CD4-positive, alpha-beta T cell treated with Interleukin-1 beta for 1 hour (primary cell): ENCODE data around the gene SYNJ2.
"Not testable (repeated sequence)": the region's sequence is repeated elsewhere in the genome, so short reads cannot be mapped to it uniquely, and the experiment has no call there.

Experiments used
- DNase-seq, 2 donors: peaks; one replicate each; pipeline ENCODE4 v3.0.0-alpha.2; 2020 to 2022

Gene SYNJ2, protein sequence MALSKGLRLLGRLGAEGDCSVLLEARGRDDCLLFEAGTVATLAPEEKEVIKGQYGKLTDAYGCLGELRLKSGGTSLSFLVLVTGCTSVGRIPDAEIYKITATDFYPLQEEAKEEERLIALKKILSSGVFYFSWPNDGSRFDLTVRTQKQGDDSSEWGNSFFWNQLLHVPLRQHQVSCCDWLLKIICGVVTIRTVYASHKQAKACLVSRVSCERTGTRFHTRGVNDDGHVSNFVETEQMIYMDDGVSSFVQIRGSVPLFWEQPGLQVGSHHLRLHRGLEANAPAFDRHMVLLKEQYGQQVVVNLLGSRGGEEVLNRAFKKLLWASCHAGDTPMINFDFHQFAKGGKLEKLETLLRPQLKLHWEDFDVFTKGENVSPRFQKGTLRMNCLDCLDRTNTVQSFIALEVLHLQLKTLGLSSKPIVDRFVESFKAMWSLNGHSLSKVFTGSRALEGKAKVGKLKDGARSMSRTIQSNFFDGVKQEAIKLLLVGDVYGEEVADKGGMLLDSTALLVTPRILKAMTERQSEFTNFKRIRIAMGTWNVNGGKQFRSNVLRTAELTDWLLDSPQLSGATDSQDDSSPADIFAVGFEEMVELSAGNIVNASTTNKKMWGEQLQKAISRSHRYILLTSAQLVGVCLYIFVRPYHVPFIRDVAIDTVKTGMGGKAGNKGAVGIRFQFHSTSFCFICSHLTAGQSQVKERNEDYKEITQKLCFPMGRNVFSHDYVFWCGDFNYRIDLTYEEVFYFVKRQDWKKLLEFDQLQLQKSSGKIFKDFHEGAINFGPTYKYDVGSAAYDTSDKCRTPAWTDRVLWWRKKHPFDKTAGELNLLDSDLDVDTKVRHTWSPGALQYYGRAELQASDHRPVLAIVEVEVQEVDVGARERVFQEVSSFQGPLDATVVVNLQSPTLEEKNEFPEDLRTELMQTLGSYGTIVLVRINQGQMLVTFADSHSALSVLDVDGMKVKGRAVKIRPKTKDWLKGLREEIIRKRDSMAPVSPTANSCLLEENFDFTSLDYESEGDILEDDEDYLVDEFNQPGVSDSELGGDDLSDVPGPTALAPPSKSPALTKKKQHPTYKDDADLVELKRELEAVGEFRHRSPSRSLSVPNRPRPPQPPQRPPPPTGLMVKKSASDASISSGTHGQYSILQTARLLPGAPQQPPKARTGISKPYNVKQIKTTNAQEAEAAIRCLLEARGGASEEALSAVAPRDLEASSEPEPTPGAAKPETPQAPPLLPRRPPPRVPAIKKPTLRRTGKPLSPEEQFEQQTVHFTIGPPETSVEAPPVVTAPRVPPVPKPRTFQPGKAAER (N-terminal part only)

DNA sequence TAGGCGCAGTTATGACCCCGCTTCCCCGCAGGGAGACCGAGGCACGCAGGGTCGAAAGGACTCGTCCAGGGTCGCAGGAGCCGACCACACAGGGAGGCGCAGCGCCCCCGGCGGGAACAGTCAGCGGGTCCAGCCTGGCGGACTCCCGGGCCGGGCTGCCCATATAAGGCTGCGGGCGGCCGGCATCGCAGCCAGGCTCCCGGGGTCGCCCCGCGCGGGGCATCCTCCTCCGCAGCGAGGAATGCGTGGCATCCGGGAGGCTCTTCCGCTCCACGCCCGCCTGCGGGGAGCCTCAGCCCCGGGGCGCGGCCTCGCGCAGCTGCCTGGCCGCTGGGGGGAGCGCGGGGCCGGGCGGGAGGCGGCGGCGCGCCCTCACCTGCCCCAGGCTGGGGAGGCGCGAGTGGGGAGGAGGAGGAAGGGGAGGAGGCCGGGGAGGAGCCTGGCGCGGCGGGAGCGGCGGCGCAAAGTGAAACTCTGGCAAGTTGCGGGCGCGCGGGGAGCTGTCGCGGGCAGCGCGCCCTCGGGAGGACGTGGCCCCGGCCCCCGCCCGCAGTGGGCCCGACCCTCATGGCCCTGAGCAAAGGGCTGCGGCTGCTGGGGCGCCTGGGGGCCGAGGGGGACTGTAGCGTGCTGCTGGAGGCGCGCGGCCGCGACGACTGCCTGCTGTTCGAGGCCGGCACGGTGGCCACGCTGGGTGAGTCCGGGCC is at the start of gene SYNJ2:
Gene SYNJ2 (plus strand): TSS at position 469 of the 707 bp plus-strand sequence. CDS start 99 bp downstream, at position 568.
- DNase-seq: peak; percentile 84 to 86

DNA sequence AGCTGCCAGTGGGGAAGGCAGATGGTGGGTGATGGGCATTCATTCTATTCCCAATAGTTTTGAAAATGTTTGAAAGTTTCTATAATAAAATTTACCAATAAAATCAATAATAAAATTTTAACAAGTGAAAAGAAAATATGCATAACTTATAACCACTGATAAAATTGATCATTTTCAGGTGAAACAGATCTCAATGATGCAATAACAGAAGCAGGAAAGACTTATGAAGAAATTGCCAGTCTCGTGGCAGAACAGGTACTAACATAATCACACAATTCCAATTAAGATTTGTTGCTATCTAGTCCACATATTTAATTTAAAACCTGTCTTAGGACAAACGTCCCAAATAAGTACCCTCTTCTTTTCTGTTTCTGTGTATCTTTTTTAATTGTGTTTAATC is 45.9 kb upstream of the SYNJ2 start:
- DNase-seq: no peak

DNA sequence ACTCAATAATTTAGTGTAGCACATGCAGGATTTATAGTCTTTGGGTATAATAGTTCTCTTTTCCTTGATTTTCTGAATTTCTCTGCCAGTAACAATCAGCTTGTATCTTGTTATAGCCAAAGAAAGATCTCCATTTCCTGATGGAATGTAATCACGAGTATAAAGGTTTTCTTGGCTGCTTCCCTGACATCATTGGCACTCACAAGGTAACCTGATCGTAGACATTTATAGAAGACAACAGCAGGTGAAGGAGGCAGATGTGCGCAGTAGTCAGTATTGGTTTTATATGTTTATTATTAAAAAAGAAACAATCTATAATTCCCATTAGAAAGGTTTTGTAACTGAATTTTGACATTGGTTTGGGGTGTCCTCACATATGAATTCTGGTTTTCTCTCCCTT is 44.3 kb upstream of the SYNJ2 start:
- no peak for DNase-seq

DNA sequence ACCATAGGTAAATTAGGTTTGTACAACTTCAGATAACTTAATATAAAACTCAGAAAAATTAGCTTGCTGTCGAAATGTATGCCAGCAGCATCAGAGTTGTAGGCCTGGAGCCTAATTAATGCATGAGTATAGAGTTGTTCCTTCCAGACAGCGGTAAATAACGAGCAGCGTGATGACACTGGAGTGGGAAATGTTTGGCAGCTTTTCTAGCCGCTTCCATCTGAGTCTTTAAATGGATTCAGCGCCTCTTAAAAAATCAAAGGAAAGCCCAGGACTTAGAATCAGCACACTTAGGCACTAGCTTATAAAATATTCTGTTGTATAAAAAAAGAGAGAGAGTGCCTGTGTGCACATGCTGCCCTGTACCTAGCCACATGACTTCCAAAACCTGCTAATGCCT is 43.7 kb upstream of the SYNJ2 start:
- DNase-seq: no peak

DNA sequence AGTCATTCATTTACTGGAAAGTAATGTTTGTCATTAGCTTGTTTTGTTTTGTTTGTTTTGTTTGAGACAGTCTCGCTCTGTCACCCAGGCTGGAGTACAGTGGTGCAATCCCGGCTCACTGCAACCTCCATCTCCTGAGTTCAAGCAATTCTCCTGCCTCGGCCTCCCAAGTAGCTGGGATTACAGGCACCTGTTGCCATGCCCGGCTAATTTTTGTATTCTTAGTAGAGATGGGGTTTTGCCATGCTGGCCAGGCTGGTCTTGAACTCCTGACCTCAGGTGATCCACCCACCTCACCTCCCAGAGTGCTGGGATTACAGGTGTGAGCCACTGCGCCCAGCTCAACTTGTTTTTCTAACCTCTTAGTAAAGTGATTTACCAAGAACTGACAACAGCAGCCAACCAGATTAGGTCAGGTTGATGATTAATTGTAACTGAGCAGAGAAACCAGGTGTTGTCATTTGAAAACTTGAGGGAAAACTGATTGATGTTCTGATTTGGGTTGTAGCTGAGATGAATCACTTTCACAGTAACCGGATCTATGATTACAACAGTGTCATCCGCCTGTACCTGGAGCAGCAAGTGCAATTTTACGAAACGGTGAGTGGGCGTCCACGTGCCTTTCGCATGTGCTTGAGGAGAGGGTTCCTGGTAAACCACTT is 41.2 kb upstream of the SYNJ2 start:
- DNase-seq: not testable (repeated sequence)

DNA sequence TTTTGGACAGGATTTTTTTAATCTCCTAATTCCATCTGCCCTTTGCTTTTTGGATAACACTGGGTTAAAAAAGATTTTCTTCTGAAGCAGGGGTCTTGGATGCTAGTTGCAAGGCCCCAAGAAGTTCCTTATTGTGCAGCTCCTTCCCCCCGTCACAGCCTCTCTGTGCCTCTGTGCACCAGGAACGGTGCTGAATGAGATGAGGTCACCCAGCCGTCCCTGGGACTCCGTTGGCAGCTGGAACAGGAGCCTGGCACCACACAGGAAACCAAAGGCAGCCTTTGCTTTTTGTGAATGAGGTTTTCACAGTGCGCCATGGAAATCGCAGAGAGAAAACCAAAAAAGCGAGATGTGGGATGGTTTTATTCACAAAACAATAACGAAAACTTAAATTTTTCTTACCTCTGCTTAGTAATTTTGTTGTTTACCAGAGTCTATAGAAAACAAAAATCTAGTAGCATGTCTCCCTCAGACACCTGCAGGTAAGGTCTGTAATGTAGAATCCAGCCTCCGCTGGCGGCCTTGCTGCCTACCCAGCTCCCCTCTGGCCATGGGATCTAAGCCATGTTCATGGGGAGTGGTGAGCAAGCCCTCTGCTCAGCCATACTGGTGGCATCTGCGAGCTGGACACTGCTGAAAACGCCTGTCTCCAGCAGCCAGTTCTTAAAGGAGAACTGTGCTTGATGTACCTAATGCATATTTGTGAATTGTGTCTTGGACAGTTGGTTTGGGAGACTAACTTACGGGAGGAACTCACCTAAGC is 40.4 kb upstream of the SYNJ2 start:
- DNase-seq: no peak

DNA sequence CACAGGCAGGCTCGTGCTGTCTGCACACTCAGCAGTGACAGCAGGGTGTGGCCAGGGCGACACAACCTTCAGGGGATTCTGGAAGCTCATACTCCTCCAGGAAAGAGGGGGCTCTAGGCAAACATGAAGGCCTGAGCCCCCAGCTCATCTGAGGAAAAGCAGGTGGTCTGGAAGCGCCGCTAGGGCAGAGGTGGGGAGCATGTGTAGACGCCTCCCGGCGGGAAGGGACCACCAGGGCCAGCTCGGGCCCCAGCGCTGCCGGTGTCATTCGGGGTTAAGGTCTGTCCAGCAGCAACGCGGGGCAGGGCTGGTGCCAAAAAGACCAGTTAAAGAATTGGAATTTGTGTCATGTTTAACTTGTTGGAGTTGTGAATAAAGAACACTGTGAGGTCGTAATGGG is 39.3 kb upstream of the SYNJ2 start:
- DNase-seq: no peak

DNA sequence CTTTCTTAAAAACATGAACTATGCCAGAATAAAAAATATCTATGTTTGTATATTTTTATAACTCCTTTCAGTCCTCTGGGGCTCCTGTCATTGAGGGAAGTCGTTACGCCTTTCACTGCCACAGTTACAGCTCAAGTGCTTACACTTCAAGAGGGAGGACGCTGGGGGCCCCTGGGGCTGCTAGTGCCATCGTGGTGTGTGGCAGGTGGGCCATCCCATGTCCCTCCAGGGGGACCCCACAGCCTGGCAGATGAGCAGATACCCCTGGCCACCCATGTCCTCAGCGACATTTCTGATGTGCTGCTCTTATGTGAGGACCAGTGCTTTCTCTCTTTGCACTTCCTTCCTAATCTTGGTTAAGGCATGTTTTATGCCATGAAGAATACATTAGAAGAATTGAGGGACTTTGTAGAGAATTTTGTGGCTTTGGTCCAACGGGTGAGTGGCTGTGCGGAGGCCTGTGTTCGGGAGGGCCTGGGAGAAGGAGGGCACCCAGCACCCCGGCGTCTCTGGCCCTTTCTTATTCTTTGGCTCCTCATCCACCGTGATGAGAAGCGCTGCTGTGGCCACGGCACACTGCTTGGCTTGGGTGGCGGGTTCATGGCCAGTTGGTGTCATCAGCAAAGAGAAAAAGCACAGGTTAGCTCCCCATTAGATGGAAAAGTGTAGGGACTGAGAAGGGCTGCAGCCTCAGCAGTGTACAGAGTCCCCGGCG is 38.3 kb upstream of the SYNJ2 start:
- DNase-seq: no peak

DNA sequence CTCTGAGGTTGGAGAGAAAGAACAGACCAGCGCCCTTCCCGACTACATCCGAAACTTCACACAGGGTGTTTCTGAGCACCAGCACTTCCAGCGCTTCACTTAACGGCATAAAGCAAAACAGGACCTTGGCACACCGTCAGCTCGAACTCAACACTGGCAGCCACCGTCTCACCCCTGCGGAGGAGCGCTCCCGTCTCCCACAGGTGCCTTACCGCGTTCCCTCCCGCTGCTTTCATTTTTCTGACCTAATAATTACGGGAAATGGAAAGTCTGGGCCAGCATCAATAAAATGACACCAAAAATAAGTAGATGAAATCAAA is 37.7 kb upstream of the SYNJ2 start:
- DNase-seq: no peak

DNA sequence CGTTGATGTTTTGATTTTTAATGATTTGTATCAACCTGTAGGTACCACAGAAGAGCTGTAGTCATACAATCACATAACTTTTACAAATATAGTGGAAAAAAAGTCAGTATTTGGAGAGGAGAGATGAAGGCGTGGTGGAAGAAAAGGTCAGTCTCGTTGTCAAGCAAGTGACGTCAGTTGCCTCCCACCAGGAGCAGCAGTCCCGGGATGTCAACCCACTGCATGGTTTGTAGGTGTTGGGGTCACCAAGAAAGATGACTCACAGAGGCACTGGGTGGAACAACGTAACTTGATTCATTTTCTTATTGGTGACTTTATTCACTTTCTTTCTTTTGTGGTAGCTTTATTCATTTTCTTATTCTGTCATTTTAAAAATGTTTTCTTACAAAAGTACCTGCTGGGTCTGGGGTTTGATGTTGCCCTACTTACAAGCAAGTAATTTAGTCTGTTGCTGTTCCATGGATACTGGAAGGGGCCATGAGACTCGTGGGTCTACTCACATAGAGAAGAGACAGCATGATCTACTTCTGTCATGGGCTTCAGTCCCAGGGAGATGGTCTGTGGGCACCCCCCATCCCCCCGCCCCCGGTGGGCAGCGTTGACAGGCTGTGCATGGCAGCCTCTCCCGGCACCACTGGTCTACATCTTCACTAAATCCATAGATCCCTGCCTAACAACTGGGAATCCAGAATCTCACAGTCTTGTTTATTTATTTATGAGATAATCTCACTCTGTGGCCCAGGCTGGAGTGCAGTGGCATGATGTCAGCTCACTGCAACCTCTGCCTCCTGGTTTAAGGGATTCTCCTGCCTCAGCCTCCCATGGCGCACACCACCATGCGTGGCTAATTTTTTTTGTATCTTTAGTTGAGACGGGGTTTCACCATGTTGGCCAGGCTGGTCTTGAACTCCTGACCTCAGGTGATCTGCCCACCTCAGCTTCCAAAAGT is 36.4 kb upstream of the SYNJ2 start:
- DNase-seq: no peak

DNA sequence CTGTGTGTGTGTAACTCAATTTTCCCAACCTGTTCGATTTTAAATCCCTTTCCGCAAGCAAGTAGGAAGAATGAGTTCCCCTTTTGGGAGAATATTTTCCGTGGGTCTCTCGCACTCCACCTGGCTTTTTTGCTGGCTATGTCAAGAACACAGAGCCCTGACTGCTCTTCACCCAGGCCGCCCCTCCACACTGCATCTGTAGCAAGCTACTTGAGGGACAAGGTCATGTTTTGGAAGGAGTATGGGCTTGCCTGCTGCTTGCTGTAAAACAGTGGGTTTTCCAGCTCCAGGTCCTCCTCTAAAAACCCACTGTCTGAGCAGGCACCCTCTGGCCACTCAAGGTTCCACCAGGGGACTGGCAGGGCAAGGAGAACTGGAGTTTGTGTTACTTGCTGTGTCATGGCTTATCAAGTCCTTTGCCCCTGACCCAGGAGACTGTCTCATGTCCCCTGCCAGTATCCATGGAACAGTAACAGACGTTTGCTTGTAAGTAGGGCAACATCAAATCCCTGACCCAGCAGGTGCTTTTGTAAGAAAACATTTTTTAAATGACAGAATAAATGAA is 35.5 kb upstream of the SYNJ2 start:
- DNase-seq: no peak

DNA sequence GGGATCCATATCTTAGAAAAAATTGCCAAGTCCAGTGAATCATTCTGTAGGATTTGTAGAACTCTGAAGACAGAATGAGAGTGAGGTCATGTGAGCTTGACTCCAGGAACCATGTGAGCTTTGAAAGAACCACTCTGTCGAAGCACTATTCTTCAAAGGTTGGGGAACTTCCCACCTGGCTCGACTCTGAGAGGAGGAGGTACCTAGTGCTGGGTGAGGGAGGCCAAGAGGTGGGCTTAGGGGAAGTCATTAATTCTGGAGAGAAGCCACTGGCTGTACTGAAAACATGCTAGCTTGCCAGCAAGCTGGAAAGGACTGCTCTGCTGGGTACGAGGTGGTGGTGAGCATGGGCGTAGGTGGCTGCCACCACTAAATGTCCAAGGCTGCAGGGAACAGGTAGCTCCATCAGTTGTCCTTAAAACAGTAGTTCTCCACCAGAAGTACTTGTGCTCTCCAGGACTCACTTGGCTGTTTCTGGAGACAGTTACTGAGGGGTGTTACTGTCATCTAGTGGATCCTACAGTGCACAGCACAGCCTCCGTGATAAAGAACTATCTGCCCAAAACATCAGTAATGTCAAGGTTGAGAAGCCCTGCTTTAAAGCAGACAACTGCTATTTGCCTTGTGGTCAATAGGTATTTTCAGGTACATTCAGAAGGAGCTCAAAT is 34.7 kb upstream of the SYNJ2 start:
- DNase-seq: no peak

DNA sequence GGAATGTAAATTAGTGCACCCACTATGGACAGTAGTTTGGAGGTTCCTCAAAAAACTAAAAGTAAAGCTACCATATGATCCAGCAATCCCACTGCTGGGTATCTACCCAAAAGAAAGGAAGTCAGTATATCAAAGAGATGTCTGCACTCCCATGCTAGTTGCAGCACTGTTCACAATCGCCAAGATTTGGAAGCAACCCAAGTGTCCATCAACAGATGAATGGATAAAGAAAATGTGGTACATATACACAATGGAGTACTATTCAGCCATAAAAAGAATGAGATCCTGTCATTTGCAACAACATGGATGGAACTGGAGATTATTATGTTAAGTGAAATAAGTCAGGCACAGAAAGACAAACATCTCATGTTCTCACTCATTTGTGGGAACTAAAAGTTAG is 30.8 kb upstream of the SYNJ2 start:
- not testable (repeated sequence) for DNase-seq

DNA sequence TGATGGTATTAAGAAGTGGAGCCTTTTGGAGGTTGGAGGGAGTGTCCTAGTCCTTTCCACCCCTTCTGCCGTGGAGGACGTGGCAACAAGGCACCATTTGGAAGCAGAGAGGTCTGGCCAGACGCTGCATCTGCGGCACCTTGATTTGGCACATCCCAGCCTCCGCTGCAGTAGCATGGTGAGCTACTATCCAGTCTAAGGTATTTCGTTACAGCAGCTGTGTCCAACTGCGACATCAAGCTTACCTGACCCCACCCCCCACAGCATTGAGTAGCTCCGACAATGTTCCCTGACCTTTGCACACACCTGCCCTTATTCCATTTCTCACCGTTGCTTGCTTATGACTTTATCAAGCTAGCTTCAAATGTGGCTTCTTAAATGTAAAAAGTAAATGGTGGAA is 29.8 kb upstream of the SYNJ2 start:
- DNase-seq: no peak

DNA sequence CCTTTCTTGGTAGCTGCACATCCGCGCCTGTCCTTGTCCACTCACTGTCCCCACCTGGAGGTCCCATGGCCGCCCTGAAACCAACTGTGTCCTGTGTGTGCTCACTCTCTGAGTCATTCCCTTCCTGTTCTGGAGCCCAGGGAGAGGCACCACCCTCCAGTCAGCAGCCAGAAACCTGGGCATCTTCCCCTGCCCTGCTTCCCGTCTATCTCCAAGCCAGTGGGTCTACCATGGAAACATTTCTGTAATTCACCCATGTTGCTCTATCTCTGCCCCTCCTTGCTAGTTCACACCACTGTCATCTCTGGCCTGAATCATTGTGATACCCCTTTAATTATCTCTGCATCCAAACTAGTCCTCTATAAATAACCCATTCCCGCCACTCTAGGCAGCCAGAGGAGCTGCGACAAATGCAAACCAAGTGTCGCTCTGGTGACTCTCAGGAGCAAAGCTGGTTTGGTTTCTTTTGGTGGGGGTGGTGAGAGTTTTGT is 28.8 kb upstream of the SYNJ2 start:
- no peak for DNase-seq

DNA sequence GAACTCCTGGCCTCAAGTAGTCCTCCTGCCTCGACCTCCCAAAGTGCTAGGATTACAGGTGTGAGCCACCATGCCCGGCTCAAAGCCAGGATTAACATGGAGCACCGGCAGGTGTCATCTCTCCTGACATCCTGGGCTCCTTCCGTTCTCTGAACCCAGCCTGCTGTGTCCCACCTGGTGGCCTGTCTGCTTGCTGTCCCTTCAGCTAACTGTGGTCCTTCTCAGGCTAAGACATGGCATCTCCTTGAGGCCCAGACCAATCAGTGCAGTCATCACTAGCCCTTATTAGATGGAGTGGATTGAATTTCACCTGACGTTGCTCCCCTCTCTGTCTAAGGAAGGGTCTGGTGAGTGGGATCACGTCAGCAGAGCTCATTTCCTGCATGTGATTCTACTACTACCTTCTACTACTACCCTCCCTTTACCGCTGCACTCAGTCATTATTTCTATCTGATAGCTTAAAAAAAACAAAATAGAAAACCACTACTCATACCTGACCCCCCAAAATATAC is 28.0 kb upstream of the SYNJ2 start:
- DNase-seq: no peak

DNA sequence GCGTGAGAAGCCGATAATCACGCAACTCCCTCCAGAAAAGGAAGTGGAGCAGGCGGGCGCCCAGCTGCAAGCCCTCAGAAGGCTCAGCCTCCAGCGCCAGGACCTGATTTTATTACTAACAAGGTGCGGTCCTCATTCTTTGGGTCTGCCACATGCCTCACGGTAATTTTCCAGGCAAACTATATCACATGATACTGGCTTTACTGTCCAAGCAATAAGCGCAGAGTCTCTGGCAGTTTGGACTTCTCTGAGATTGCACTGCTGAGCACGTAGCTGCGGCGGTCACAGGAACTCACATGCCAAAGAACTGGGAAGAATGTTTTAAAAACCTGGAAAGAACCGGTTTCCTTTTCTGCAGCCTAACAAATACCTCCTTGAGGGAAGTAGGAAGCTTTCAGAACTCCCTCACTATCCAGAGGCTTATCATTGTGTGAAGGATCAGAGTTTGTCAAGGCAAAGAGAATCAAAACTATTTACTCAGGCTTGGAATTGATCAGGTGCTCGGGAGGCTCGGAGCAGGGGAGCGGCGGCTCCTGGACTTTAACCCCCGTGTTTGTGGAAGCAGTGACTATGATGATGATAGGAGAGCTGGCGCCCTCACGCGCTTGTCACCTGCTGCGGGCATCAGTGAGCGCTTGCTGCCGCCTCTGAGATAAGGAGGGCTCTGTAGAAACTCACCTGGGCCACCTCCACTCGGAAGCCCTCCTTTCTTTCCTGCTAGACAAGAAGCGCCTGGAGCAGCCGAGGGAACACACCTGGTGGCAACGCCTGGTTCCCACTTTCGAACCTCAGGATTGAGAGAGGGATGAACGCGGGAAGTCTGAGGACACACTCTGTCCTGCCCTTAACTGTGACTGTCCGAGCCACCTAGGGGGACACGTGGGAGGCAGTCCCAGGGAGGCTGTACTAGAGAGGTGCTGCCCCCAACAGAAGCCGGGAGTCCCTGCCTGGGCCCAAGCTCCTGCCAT is 27.2 kb upstream of the SYNJ2 start:
- no peak for DNase-seq
